ENCODE measurements around the gene MCM3. TPM values are rescaled to one million over a fixed set of nuclear protein-coding genes. Genes with fewer than 3 reads are reported as not detected.

MCM3 gene
- total and polyA plus RNA-seq, 8 donors, result 22.8 to 50.0 (median 30.8) TPM

DNA sequence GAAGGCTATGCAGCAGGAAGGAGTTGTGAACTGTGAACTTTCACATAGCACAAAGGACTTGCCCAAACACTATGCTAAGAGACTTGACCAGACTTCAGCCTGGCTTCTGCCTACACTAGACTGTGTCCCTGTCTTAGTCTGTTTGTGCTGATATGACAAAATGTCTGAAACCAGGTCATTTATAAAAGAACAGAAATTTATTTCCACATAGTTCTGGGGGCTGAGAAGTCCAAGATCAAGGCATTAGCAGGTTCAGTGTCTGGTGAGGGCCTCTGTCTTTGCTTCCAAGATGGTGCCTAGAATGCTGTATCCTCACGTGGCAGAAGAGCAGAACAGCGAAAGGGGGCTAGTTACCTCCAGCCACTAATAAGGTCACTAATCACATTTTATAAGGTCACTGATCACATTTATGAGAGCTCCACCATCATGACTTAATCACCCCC is 16.0 kb upstream of the MCM3 start:
- WGBS, 5 donors, result 65 to 96% (median 93%) methylated on average over 2 of the region's 2 CpGs
- Histone ChIP-seq H3K36me3 (no peaks in the 10 kb centered on the region), H3K4me3 (no peak overlapping the region), H3K27ac (no peak overlapping the region), H3K4me1 (peaks cover 10 to 20% (median 17%) of the 10 kb centered on the region in 4 donors), H3K9me3 (no peaks in the 10 kb centered on the region), H3K27me3 (no peaks in the 10 kb centered on the region)
- no peak for DNase-seq
- intact Hi-C loops (cut with DNase I; ENCODE audit: low total_unique reads), result no loop called here
- no peak for TF ChIP-seq POLR2A (IDR thresholded peaks at IDR 0.05)
- no peak for TF ChIP-seq POLR2AphosphoS5 (IDR thresholded peaks at IDR 0.05)
- TF ChIP-seq, protein P1, sequence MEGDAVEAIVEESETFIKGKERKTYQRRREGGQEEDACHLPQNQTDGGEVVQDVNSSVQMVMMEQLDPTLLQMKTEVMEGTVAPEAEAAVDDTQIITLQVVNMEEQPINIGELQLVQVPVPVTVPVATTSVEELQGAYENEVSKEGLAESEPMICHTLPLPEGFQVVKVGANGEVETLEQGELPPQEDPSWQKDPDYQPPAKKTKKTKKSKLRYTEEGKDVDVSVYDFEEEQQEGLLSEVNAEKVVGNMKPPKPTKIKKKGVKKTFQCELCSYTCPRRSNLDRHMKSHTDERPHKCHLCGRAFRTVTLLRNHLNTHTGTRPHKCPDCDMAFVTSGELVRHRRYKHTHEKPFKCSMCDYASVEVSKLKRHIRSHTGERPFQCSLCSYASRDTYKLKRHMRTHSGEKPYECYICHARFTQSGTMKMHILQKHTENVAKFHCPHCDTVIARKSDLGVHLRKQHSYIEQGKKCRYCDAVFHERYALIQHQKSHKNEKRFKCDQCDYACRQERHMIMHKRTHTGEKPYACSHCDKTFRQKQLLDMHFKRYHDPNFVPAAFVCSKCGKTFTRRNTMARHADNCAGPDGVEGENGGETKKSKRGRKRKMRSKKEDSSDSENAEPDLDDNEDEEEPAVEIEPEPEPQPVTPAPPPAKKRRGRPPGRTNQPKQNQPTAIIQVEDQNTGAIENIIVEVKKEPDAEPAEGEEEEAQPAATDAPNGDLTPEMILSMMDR (IDR thresholded peaks at IDR 0.05), result no peak
- TF ChIP-seq EP300 (IDR thresholded peaks at IDR 0.05), result no peak

DNA sequence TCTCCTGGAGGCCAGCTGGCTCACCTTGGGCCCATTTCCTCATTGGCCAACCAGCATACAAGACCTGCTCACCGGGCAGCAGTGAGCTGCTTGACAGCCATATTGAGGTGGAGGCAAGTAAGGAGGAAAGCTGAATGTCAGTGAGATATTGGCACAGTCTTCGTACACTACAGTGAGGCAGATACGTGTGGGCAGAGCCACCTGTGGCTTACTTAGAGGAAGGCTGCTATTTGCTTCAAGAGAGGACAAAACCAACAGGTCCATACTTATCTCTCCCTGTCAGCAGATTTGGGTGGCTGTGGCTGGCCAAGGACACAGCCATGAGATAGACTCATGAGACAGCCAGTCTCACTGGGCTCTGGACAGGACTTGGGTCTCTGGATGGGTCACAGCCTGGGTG is 15.1 kb upstream of the MCM3 start:
- H3K4me1 ChIP-seq, result peaks cover under 1 to 12% (median 10%) of the 10 kb centered on the region in 4 donors
- no peak for DNase-seq
- H3K4me3 ChIP-seq, result no peak overlapping the region
- TF ChIP-seq POLR2AphosphoS5 (IDR thresholded peaks at IDR 0.05) (no peak), POLR2A (IDR thresholded peaks at IDR 0.05) (no peak), EP300 (IDR thresholded peaks at IDR 0.05) (no peak)
- TF ChIP-seq, protein P1 (IDR thresholded peaks at IDR 0.05), result no peak
- no peaks in the 10 kb centered on the region for H3K27me3 ChIP-seq
- H3K27ac ChIP-seq, result no peak overlapping the region
- WGBS, 5 donors, result 89 to 94% (median 92%) methylated on average over 3 of the region's 3 CpGs
- no peaks in the 10 kb centered on the region for H3K36me3 ChIP-seq
- no peaks in the 10 kb centered on the region for H3K9me3 ChIP-seq
- intact Hi-C loops (cut with DNase I; ENCODE audit: low total_unique reads), result loop anchor here (5.0 kb wide), 1 partner anchor 98 kb away; no protein-coding TSS in a partner anchor

DNA sequence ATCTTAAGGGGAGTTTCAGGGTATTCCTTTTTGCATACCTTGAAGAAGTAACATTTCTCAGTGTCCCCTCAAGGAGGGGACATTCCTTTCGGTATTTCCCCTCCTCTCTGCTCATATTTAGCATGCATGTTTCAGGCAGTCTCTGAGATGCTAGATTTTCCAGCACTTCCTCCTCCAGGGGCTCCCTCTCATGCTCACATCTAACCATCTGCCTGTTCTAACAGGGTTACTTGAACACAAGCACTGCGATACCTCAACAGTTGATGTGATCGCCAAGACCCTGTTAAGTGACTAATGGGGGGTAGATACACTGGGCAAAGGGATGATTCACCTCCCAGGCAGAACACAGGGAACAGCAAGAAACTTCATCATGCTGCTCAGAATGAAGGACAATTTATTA is 12.9 kb upstream of the MCM3 start:
- no peak overlapping the region for H3K27ac ChIP-seq
- TF ChIP-seq EP300 (IDR thresholded peaks at IDR 0.05), result no peak
- TF ChIP-seq POLR2AphosphoS5 (IDR thresholded peaks at IDR 0.05), result no peak
- TF ChIP-seq, protein P1 (IDR thresholded peaks at IDR 0.05), result no peak
- TF ChIP-seq POLR2A (IDR thresholded peaks at IDR 0.05), result no peak
- 74 to 91% (median 86%) methylated on average over 3 of the region's 3 CpGs for WGBS, 5 donors
- H3K4me1 ChIP-seq, result peaks cover 0 to 9% (median 0%) of the 10 kb centered on the region in 4 donors
- H3K9me3 ChIP-seq, result no peaks in the 10 kb centered on the region
- intact Hi-C loops (cut with DNase I; ENCODE audit: low total_unique reads), result loop anchor here (5.0 kb wide), 1 partner anchor 100 kb away; no protein-coding TSS in a partner anchor
- no peaks in the 10 kb centered on the region for H3K27me3 ChIP-seq
- H3K36me3 ChIP-seq, result no peaks in the 10 kb centered on the region
- DNase-seq, result no peak
- no peak overlapping the region for H3K4me3 ChIP-seq

- DNase-seq, result peak in 1 of 2 donors; percentile 29
- H3K9me3 ChIP-seq, result no peaks in the 10 kb centered on the region
- peaks cover 0 to 9% (median 0%) of the 10 kb centered on the region in 4 donors for H3K4me1 ChIP-seq
- H3K36me3 ChIP-seq, result no peaks in the 10 kb centered on the region
- intact Hi-C loops (cut with DNase I; ENCODE audit: low total_unique reads), result no loop called here
- H3K27ac ChIP-seq, result peak overlapping the region in 1 of 5 donors; percentile 32
- TF ChIP-seq EP300 (IDR thresholded peaks at IDR 0.05), result no peak
- no peak for TF ChIP-seq POLR2AphosphoS5 (IDR thresholded peaks at IDR 0.05)
- TF ChIP-seq POLR2A (IDR thresholded peaks at IDR 0.05), result no peak
- TF ChIP-seq, protein P1 (IDR thresholded peaks at IDR 0.05), result no peak
- H3K4me3 ChIP-seq, result no peak overlapping the region
- no peaks in the 10 kb centered on the region for H3K27me3 ChIP-seq
Observed at GRCh38 chr6:52293067-52293466, 8.5 kb upstream of the MCM3 start.

Data from stomach (tissue), 9 donors.